ENCODE results near the gene MYRF.

MYRF gene

DNA sequence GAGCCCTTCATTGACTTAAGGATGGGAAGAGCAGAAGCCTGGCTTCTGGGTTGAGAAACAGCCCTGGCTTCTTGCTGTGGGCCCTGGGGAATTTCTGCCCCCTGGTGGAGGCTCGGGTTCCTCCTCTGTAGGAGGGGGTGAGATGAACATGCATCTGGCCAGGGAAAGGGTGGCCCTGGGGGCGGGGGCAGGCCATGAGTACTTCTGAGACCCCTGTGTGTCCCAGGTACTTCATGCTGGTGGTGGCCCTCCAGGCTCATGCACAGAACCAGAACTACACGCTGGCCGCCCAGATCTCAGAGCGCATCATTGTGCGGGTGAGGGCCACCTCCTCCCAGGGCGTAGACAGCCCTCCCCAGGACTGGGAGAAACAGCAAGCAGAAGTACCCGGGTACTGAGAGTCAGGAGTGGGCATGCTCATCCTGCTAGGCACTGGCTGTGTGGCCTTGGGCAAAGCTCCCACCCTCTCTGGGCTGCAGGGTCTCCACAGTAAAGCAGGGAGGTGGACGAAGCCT, 24.2 kb downstream of the MYRF start:
- DNase-seq (ENCODE audit: low spot score) = peak; percentile 45

DNA sequence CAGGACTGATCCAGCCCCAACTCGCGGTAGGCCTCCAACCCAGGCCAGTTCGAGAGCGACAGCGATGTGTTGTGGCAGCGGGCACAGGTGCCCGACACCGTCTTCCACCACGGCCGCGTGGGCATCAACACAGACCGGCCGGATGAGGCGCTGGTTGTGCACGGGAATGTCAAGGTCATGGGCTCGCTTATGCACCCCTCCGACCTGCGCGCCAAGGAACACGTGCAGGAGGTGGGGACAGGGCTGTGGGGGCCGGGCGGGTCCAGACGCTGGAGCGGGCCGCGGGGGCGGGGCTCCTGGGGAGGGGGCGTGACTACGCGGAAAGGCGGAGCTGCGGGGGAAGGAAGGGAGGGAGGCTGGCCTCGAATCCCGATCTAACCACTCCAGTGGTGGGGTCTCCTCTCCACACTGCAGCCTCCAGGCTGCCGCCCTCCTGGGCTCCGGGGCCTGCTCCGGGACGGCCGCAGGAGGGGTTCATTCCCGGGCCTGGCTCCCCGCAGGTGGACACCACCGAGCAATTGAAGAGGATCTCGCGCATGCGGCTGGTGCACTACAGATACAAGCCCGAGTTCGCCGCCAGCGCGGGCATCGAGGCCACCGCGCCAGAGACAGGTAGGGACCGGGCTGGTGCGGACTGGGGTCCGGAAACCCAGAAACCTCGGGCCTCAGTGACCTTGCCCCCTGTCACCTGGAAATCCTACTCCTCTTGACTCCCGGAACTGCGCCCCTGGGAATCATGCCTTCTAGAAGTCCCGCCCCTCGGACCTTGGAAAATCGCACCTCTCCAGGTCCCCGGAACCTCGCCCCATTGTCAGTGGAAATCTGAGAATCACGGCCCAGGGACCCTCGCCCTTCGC, 25.0 kb downstream of the MYRF start:
- peak; percentile 67 for DNase-seq (ENCODE audit: low spot score)

DNA sequence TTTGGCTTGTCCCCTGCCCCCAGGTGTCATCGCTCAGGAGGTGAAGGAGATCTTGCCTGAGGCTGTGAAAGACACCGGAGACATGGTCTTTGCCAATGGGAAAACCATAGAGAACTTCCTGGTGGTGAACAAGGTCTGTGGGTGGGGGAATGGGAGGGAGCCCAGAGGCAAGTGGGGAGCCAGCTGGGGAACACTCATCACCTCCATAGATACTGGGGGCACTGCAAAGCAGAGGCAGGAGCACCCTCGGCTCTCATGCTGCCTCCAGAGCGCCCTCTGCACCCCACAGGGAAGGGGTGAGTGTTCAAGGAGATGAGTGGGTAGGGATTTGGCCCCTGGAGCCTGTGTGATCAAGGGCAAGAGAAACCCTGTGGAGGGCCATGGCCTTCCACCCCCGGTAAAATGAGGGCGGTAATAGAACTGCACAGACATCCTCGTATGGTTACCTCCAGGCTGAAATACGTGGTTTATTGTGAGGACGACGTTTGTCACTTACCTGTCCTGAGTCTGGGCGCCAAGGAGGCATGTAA, 26.0 kb downstream of the MYRF start:
- no peak for DNase-seq (ENCODE audit: low spot score)

DNA sequence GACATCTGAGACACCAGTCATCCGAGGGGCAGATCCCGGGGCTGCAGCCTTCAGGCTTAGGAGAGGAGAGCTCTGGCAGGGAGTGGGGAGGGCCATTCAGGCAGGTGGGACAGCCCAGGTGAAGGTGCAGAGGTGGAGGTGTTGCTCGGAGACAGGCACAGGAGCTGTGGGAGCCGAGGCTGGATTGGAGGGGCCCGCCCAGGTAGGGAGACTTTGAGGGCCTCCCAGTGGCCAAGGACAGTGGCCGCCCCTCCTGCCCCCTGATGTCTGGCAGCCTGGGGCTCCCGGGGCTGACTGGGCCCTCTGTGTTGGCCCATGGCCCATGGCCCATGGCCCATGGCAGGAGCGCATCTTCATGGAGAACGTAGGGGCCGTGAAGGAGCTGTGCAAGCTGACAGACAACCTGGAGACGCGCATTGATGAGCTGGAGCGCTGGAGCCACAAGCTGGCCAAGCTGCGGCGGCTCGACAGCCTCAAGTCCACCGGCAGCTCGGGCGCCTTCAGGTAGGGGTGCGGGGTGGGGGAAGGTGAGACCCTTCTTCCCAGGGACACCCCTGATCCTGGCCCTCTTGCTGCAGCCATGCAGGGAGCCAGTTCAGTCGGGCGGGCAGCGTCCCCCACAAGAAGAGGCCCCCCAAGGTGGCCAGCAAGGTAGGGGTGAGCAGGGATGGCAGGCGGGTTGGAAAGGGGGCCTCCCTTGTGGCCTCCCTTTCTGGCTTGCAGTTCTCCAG, 26.6 kb downstream of the MYRF start:
- DNase-seq (ENCODE audit: low spot score) = no peak

DNA sequence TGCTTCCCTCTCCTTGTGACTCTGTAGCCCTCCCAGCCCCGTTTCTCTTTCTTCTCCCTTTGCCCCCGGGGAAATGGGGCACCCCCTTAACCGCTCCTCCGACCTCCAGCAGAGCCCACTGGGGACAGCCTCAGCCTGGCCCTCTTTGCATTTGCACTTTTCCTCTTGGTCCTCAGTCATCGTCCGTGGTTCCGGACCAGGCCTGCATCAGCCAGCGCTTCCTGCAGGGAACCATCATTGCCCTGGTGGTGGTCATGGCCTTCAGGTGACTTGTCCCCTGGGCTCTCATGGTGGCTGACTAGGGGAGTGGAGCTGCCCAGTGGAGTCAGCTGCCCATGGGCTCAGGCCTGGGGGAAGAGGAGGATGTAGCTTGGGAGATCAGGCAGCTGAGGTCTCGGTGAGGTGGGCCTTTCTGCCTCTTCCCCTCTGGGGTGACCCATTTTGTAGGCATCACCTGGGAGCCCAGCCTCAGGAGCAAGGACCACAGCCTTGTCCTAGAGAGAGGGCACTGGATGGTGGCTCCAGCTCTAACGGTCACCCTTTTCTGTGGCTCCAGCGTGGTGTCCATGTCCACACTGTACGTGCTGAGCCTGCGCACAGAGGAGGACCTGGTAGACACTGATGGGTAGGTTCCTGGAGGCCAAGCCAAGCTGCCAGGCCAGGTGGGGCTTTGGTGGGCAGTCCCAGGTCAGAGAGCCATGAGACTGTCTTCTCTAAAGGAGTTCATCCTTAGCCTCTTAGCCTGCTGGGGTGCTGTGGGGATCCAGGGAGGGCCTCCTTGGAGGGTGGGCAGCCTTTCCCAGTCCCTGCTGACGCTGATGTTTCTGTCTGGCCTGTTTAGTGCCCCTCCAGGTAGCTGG, 27.5 kb downstream of the MYRF start:
- no peak for DNase-seq (ENCODE audit: low spot score)

DNA sequence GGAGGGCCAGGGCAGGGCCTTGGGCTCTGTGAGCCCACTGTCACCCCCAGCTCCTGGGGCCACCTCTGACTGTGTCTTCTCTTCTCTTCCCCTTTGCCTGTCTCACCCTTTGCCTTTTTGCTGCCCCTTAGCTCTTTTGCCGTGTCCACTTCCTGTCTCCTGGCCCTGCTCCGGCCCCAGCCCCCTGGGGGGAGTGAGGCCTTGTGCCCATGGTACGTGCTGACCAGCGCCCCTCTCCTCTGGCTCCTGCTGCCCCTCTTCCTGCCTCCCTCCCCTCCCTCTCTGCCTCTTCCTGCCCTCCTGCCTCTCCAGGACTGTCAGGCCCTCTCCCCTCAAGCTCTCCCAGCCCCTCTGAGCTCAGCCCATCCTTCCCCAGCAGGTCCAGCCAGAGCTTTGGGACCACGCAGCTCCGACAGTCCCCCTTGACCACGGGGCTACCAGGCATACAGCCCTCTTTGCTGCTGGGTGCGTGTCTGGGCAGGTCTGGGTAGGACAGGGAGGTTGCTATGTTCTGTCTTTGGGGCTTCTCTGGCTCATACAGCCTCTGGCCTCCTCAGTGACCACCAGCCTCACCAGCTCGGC, 28.2 kb downstream of the MYRF start:
- no peak for DNase-seq (ENCODE audit: low spot score)

DNA sequence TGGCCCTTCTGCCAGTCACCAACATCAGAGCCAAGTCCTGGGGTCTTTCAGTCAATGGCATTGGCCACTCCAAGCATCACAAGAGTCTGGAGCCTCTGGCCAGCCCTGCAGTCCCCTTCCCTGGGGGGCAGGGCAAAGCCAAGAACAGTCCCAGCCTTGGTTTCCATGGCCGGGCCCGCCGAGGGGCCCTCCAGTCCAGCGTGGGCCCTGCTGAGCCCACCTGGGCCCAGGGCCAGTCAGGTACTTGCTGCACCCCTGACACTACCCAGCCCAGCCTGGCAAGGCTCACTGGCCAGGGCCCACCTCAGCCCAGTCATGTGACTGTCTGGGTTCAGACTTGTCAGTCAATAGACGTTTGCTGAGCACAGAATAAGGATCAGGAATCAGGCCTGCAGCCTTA, 29.1 kb downstream of the MYRF start:
- DNase-seq (ENCODE audit: low spot score) = no peak

DNA sequence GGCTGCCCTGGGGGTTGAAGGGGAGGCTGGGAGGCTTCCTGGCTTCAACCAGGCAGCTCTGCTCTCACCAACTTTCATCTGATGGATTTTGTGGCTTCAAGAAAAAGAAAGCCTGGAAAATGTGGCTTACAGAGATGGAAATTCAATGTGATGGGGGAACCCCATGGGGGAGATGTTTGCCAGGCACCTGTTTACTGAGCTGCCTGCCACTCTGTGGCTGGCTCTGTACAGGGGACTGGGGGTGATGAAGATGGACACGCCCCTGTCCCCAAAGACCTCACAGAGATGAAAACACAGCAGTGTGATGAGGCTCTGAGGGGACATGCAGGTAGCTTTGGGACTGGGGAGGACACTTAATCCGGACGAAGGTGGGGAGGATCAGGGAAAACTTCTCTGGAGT, 29.9 kb downstream of the MYRF start:
- DNase-seq (ENCODE audit: low spot score) = no peak

DNA sequence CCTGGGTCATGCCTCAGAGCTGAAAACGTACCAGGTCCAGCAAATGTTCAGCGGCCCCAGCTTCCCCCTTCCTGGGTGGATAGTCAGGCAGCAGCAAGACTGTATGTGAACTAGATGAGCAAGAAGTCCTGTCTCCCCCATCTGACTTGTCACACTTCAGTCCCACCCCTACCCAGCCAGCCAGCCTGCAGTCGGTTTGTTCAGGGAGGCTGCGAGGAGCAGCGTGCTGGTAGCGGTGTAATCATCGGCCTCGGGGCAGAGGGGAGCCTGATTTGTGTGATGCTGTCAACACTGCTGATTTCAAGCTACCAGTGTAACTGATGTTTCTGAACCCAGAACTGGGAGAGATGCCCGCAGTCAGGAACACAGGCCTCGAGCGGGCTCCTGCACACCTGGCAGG, 30.4 kb downstream of the MYRF start:
- no peak for DNase-seq (ENCODE audit: low spot score)

DNA sequence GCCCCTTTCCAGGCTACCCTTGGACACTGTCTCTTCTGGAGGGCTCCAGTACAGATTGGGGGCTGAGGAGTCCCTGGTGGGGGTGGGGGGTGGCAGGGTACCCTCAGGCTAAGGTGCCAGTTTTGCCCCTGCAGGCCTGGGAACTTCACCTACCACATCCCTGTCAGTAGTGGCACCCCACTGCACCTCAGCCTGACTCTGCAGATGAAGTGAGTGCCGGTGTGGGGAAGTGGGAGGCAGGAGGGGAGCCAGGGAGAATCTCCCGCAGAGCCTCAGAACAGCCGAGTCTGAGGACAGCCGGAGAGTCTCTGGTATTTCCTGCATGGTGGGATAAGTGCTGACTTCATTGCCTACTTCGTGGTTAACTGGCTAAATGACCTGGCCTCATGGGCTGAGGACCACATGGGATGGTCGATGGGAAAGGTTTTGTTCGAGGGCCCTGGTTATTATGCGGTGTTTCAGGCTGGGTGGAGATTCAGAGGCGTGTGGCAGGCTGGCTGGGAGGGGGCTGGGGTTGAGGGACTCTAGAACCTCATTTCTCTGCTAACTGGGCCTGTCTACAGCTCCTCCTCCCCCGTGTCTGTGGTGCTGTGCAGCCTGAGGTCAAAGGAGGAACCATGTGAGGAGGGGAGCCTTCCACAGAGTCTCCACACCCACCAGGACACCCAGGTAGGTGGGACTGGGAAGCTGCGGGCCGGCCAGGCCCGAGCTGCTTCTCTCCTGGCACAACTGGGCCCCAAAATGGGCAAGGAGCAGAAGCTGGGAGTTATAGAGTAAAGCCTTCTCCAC, 31.5 kb downstream of the MYRF start:
- DNase-seq (ENCODE audit: low spot score) = no peak

DNA sequence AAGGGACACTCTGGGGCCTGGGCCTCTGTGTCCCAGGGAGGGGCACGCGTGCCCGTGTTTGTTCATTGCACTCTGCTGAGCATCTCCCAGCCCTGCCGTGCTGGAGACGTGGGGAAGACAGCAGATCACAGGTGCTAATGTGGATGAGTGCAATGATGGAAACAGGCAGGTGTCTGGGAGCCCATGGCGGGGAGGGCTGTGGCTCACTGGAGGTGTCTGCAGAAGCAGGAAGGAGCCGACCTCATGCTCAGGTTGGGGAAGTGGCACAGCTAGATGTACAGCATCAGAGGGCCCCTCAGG, 32.0 kb downstream of the MYRF start:
- no peak for DNase-seq (ENCODE audit: low spot score)

DNA sequence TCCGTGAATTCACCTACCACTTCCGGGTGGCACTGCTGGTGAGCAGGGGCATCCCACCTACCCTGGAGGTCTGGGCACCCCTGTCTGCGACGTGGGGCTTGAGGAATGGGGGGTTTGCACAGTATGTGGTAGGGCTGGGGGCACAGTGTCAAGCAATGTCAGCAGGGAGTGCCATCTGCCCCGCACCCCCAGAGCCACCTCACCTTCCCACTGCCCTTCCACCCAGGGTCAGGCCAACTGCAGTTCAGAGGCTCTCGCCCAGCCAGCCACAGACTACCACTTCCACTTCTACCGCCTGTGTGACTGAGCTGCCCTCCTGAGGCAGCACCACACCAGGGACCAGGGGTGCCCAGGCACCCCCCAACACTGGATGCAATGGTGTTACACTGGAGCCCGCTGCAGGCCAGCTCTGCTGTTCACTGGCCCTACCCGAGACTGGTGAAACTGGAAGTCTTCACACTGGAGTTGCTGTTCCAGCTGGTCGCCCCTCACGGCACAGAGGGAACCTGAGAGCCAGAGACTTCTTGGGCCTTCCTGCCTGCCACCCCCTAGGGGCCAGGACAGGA, 33.5 kb downstream of the MYRF start:
- DNase-seq (ENCODE audit: low spot score) = no peak

DNA sequence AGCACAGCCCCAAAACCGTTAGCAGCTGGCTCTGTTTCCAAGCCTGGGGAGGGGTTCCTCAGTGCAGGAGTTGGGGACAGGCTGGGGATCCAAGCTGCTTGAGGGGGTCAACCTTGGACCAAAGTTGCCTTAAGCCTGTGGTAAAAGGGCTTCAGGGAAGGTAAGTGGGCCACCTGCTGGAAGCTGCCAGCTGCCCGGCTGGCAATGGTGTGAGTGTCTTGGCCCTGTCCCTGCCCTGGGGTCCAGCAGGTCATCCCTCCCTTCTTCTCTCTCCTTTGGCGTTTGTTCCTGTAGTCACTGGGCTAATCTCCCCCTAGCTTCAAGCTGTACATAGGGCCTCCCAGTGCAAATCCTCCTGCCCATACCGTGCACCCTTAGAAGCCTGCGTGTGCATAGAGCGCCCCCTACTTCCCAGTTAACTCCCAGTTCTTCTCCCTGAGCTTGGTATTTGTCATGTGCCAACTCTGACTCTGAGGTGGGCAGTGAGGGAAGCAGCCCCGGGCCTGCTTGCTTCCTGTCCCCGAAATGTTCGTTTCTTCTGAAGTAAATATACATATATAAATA, 35.6 kb downstream of the MYRF start:
- DNase-seq (ENCODE audit: low spot score) = no peak

DNA sequence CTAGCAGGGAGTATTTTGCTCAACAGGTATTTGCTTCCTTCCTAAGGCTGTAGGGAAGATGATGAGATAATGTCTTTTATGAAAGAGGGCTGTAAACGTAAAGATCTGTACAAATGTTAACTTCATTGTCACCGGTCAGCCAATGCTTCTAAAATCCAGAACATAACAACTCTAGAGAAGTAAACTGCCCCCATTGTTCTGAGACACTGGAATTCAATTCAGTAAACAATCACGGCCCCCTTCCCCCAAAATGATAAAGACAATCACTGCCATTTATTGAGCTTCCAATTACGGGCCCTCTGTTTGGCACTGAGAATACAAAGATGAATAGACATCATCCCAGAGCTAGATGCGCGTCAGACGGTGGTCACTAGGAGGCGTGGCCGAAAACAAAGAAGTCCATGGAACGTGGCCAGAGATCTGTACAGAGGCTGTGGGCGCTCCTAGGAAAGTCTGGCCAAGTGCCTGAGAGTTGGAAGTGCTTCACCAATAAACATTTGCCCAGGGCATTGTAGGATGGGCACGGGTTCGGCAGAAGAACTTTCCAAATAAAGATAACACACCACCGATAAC, 39.4 kb downstream of the MYRF start:
- peak; percentile 24 for DNase-seq (ENCODE audit: low spot score)

DNA sequence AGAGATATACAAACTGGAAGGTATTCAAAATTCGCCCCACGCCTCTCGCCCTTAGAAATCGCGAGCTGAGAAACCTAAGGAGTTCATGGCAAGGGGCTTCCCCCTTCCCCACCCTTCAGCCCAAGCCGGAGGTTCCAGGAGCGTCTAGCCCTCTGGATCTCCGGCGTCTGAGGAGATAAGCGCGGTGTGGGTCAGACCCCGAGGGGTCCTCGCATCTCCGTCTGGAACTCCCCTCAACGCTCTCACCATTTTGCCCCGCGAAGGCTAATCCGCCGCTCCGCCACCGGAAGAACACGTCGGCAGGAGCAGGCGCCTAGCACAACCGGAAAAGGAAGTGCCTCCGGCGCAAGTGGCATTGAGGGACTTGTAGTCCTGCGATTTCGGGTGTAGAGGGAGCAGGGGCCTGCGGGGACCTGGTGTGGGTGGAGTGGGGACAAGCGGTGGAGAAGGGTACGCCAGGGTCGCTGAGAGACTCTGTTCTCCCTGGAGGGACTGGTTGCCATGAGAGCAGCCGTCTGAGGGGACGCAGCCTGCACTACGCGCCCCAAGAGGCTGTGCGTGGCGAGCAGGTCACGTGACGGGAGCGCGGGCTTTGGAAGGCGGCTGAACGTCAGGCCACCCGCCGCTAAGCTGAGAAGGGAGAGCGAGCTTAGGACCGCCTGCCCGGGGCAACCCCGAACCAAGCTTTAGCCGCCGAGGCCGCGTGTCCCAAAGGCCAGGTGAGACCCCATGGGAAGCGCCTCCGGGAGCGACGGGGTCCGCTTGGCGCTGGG, 40.1 kb downstream of the MYRF start, which contains the start of the genes FEN1 and TMEM258:
FEN1 (plus strand) TSS at position 602 of the 773 bp plus-strand sequence. CDS start 2,451 bp downstream, outside the sequence.
TMEM258 (minus strand) TSS at position 290 of the 773 bp plus-strand sequence; CDS start at position 249, 41 bp downstream.
- peak; percentile 84 for DNase-seq (ENCODE audit: low spot score)

DNA sequence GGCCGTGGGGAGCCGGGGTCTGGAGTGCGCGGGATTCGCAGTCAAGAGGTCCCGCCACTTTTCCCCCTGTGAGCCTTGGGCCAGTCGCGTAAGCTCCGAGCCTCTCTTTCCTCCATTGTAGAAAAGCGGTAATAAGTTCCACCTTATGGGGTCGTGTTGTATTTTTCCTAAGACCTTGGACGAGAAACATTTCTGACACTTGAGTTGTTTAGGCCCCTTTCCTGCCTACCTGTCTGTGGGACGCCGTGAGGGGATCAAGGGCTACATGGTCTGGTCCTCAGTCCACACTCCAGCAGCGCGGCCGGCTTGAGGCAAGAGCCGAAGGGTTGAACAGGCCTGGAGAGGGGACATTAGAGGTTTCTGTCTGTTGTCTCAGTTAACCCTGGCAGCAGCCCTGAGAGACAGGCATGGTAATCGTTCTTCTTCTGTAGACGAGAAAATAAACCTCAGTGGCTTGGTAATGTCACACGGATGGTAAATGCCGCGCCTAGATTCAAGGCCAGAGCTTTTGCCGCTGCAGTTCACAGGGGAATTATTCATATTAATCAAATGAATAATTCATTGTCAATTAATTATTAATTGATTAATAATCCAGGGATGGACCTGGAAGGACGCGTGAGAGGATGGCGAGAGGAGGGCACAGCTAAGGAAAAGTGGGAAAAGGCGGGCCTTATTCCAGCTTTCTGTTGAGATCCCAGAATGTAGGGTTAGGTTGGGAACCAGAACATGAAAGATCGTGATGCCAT, 40.8 kb downstream of the MYRF start:
- no peak for DNase-seq (ENCODE audit: low spot score)

DNA sequence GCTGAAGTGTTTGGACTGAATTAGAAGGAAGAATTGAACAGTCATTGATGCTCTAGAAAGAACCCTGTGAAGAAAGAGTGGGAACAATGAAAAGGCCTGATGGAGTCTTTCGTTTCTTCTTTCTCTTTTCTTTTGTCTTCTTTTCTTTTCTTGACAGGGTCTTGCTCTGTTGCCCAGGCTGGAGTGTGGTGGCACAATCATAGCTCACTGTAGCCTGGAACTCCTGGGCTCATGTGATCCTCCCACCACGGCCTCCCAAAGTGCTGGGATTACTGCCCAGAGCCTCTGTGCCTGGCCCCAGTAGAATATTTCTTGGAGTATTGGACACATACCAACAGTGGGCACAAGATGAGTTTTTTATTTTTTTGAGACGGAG, 41.4 kb downstream of the MYRF start:
- DNase-seq (ENCODE audit: low spot score) = no peak

DNA sequence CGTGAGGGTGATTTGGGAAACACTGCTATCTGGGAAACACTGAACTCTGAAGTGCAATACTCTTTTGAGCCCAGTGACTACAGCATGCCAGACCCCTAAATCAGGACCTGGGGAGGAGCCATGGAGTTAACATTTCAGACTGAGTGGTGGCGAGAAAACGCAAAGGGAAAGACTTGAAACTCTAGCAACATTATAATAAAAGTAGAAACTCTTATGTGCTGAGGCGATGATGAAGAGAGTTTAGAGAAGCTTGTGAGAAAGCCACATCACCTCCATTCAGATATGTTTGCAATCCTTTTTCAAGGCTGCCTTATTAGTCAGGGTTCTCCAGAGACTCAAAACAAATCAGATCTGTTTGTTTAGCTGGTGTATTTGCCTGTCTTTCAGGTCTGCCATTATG, 42.1 kb downstream of the MYRF start:
- DNase-seq (ENCODE audit: low spot score) = no peak
